ENCODE results near the gene KCNS3.

Gene KCNS3

DNA sequence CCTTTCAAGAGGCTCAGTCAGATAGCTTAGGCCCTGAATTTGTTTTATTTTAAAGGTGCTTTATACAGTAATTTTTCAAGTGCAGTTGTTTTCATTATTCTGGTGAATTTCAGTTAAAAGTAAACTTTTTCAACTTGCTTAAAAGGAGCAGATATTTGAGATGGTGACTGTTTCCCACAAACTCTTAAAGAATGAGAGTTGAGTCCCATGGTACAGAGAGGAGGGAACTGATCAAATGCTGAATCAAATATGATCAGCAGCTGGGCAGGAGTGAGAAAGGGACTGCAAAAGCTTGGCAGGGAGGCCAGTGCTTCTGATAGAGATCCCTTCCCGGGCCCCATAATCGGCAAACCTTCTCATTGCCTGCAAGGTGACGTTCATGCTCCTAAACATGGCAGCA, 91.2 kb downstream of the KCNS3 start:
- TF ChIP-seq, protein P1, sequence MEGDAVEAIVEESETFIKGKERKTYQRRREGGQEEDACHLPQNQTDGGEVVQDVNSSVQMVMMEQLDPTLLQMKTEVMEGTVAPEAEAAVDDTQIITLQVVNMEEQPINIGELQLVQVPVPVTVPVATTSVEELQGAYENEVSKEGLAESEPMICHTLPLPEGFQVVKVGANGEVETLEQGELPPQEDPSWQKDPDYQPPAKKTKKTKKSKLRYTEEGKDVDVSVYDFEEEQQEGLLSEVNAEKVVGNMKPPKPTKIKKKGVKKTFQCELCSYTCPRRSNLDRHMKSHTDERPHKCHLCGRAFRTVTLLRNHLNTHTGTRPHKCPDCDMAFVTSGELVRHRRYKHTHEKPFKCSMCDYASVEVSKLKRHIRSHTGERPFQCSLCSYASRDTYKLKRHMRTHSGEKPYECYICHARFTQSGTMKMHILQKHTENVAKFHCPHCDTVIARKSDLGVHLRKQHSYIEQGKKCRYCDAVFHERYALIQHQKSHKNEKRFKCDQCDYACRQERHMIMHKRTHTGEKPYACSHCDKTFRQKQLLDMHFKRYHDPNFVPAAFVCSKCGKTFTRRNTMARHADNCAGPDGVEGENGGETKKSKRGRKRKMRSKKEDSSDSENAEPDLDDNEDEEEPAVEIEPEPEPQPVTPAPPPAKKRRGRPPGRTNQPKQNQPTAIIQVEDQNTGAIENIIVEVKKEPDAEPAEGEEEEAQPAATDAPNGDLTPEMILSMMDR (conservative IDR thresholded peaks at IDR 0.05; ENCODE audit: low read depth, low read length): no peak
- no peak for DNase-seq (ENCODE audit: low read depth)

DNA sequence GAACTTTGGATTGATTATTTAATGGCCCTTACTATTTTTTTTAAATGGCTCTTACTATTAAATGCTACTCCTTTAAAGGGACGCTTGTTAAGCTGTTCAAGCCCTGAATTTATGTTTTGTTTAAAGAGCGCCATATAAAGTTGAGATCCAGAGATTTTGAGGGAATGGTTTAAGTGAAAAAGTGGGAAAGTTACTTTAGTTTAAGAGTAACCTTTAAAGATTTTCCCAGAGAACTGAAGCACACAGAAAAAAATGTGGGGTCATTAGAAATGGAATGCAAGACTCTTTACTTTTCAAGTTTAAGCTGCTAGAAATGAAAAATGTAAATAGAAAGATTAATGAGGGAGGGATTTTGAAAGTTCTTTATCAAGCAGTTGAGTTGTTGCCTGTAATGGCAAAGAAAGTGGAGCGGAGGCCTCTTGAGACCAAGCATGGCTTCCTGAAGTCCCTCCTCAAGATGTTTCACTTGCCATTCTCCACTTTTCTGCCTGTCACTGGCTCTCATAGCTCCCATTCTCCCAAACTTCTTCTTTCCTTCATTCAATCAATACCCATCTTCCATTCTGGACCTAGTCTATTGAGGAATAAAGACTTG, 93.2 kb downstream of the KCNS3 start:
- no peak overlapping the region for H3K4me3 ChIP-seq (ENCODE audit: low read length)
- DNase-seq (ENCODE audit: low read depth): peak; percentile 49
- TF ChIP-seq, protein P1 (conservative IDR thresholded peaks at IDR 0.05; ENCODE audit: low read depth, low read length): no peak

More for the DNA sequence above, 91.2 kb downstream of the KCNS3 start:
- no peak overlapping the region for H3K4me3 ChIP-seq (ENCODE audit: low read length)

DNA sequence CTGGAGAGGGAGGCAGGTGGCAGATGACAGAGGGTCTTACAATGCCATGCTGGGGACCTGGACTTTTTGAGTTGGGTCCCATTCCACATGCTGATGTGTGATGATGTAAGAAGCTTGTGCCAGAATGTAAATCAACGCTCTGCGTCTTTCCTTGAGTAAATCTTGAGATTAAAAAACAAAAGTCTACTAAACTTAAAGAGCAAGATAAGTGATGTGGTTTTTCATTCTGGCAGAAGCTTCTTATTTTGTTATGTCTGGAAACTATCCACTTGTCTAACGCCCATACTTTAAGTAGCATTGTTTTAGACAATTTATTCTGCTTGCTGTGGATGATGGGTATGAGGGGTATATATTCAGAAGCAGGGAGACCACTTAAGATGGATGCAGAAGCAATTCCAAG, 94.5 kb downstream of the KCNS3 start:
- TF ChIP-seq, protein P1 (conservative IDR thresholded peaks at IDR 0.05; ENCODE audit: low read depth, low read length): no peak
- DNase-seq (ENCODE audit: low read depth): no peak
- H3K4me3 ChIP-seq (ENCODE audit: low read length): no peak overlapping the region

DNA sequence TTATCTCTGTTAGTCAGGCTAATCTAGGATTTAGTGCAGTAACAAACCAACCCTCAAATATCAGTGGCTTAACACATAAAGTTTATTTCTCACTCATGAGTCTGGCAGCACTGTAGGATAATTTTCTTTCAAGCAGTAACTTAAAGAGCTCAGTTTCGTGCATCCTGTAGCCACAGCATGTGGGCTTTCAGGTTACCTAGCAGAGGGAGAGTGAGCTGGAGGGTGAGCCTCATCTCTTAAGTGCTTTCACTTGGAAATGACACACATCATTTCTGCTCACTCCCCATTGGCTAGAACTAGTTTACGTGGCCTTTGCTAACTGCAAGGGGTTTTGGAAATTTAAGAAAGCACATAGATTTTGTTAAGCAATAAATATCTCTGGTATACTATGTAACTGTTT, 96.9 kb downstream of the KCNS3 start:
- no peak for DNase-seq (ENCODE audit: low read depth)
- H3K4me3 ChIP-seq (ENCODE audit: low read length): no peak overlapping the region
- TF ChIP-seq, protein P1 (conservative IDR thresholded peaks at IDR 0.05; ENCODE audit: low read depth, low read length): no peak

DNA sequence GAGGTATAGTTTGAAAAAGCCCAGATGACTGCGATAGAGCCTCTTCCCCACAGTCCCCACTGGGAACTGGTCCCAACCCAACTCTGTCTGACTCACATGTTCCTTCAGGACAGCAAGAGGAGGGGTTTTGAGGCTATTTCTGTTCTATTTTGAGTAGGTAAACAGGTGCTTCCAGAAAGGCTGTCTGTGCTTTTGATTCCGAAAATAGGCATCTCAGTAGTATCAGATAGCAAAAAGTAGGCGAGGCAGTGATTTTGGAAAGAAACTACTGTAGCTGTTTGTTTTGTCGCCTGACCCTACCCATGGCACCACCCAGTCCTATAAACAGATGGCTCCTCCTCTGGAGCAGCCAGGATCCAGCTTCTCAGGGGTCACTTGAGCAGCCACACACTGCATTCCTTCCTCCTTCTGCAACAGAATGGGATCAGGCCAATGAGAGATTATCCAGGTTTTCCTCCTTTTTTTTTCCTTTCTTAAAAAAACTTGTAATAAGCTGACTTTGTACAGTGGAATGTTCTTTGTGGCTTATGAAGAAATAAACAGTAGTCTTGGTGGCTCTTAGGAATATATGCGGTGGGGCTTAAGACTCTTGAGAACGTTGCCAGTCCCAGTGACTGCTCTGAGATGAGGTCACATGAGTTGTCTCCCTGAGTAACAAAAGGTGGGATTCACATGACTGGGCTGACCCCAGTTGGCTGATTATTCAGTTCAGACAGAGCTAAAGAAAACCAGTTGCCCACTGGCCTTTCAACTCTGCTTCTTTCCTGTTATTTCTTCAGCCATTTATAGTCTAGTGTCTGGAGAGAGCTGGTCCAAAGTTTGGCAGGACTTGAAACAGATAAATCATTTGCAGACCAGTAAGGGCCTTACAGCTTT, 98.6 kb downstream of the KCNS3 start:
- DNase-seq (ENCODE audit: low read depth): peak; percentile 100
- no peak overlapping the region for H3K4me3 ChIP-seq (ENCODE audit: low read length)
- TF ChIP-seq, protein P1 (conservative IDR thresholded peaks at IDR 0.05; ENCODE audit: low read depth, low read length): no peak

DNA sequence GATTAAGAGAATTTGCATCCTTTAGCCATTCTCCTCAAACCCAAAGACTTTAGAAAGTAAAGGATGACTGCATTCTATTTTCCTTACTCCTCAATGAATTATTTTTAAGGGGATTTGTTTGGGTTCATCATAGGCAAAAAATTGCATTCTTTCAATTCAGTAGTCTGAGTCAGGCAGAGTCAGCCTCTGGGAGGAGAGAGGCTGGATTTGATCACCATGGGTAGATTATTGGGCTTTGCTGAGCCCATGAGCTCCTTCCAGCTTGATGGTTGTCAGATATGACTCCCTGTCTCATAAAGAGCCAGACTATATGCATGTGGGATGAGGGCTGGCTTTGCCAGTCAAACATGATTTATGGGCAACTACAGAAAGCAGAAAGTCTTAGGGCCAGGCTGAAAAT, 101.2 kb downstream of the KCNS3 start:
- no peak for DNase-seq (ENCODE audit: low read depth)
- H3K4me3 ChIP-seq (ENCODE audit: low read length): no peak overlapping the region
- TF ChIP-seq, protein P1 (conservative IDR thresholded peaks at IDR 0.05; ENCODE audit: low read depth, low read length): no peak

DNA sequence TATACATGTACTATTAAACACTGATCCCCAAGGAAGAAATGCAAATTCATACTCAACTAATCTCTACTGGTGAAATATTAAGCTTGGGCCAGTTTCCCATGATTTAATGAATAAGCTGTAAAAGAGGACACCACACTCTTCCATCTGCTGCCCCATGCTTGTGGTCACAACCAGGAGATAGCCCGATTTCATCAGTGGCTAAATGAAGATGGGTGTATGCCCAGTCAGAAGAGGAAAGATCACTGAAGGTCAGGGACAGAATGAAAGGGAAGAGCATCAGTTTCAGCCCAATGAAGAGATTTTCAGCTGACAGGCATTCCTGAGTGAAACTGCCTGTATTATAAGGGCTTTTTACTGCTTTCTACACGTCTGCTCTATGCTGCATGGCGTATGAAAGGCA, 103.5 kb downstream of the KCNS3 start:
- no peak overlapping the region for H3K4me3 ChIP-seq (ENCODE audit: low read length)
- TF ChIP-seq, protein P1 (conservative IDR thresholded peaks at IDR 0.05; ENCODE audit: low read depth, low read length): no peak
- DNase-seq (ENCODE audit: low read depth): no peak

Measured in retinal pigment epithelial cell (primary cell).